HuH-7 (cell line): ENCODE data around the gene IPO11.
"Not testable (repeated sequence)": the region's sequence is repeated elsewhere in the genome, so short reads cannot be mapped to it uniquely, and the experiment has no call there.

ENCODE experiments used
- DNase-seq: peaks from one replicate; pipeline ENCODE4 v3.0.0; 2011; ENCODE audit warnings: low spot score

Gene IPO11

GRCh38 chr5:62649025-62649424 is 236.5 kb downstream of the IPO11 start:
- no peak for DNase-seq

GRCh38 chr5:62649476-62650113 is 237.0 kb downstream of the IPO11 start:
- no peak for DNase-seq

GRCh38 chr5:62650197-62650596 is 237.6 kb downstream of the IPO11 start:
- DNase-seq = no peak

GRCh38 chr5:62652225-62652624 is 239.7 kb downstream of the IPO11 start:
- DNase-seq = no peak

GRCh38 chr5:62653001-62653863 is 240.7 kb downstream of the IPO11 start:
- DNase-seq = no peak

- no peak for DNase-seq
Measured at GRCh38 chr5:62653864-62654575, 241.5 kb downstream of the IPO11 start.

- DNase-seq = not testable (repeated sequence)
Measured at GRCh38 chr5:62657772-62658171, 245.2 kb downstream of the IPO11 start.

- DNase-seq = no peak
Measured at GRCh38 chr5:62661126-62661525, 248.6 kb downstream of the IPO11 start.

GRCh38 chr5:62662521-62662920 is 250.0 kb downstream of the IPO11 start:
- DNase-seq = no peak

GRCh38 chr5:62671479-62671878 is 258.9 kb downstream of the IPO11 start:
- DNase-seq = no peak

- DNase-seq = not testable (repeated sequence)
Measured at GRCh38 chr5:62676596-62676995, 264.0 kb downstream of the IPO11 start.
